Measurements from ENCODE around the gene ZNF496. TPM values are rescaled to one million over a fixed set of nuclear protein-coding genes. Genes with fewer than 3 reads are reported as not detected.
"Not testable (repeated sequence)": the region's sequence is repeated elsewhere in the genome, so short reads cannot be mapped to it uniquely, and the experiment has no call there.

ZNF496 gene
- total RNA-seq, 1 donor from 2014 or later, result 43.9 TPM

DNA sequence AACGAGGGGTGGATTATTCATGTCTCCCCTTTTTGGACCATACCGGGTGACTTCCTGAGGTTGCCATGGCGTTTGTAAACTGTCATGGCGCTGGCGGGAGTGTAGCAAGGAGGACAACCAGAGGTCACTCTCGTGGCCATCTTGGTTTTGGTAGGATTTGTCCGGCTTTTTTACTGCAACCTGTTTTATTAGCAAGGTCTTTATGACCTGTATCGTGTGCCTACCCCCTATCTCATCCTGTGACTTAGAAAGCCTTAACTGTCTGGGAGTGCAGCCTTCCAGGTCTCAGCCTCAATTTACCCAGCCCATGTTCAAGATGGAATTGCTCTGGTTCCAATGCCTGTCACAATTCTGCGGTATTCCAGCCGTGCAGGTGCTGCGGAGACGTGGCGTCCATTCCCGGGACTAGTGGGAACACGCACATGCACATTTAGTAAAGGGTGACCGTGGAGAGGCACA lies 40.2 kb upstream of the ZNF496 start:
- no peak for DNase-seq (ENCODE audit: low read depth)
- TF ChIP-seq, protein P1, sequence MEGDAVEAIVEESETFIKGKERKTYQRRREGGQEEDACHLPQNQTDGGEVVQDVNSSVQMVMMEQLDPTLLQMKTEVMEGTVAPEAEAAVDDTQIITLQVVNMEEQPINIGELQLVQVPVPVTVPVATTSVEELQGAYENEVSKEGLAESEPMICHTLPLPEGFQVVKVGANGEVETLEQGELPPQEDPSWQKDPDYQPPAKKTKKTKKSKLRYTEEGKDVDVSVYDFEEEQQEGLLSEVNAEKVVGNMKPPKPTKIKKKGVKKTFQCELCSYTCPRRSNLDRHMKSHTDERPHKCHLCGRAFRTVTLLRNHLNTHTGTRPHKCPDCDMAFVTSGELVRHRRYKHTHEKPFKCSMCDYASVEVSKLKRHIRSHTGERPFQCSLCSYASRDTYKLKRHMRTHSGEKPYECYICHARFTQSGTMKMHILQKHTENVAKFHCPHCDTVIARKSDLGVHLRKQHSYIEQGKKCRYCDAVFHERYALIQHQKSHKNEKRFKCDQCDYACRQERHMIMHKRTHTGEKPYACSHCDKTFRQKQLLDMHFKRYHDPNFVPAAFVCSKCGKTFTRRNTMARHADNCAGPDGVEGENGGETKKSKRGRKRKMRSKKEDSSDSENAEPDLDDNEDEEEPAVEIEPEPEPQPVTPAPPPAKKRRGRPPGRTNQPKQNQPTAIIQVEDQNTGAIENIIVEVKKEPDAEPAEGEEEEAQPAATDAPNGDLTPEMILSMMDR (conservative IDR thresholded peaks at IDR 0.05; ENCODE audit: low read depth, low read length), result no peak
- H3K4me3 ChIP-seq (ENCODE audit: low read depth, low read length), result no peak overlapping the region

DNA sequence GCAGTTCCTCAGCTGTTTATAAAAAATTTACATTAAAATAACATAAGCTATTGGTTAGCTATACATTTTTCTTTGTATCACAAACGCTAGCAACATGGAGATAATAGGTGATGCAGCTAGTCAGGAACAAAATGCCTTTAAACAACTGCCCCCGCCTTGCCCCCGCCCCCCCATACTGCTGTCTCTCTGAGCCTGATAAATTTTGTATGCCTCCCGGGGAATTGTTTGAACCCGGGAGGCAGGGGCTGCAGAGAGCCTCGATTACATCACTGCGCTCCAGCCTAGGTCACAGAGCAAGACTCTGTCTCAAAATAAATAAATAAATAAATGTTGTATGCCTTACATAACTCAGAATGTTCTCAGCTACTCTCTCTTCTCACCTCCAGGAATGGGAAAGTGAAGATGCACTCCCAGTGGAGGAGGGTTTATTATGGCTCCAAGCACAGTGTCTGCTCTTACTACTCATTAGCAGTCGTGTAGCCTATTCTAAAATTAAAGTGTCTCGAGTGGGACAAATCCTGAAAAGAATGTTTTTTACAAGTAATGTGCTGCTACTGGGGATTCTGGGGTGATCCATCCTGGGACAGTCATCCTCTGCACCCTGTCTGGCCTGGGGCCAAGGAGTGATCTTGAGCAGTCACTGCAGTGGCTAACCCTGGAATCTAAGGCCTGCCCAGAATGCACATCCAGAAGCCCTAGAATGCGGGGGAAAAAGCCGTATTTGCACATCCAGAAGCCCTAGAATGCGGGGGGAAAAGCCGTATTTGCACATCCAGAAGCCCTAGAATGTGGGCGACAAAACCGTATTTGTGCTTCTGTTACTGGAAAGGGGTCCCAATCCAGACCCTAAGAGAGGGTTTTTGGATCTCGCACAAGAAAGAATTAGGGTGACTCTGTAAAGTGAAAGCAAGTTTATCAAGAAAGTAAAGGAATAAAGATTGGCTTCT lies 39.4 kb upstream of the ZNF496 start:
- no peak for DNase-seq (ENCODE audit: low read depth)
- no peak overlapping the region for H3K4me3 ChIP-seq (ENCODE audit: low read depth, low read length)
- TF ChIP-seq, protein P1 (conservative IDR thresholded peaks at IDR 0.05; ENCODE audit: low read depth, low read length), result no peak

DNA sequence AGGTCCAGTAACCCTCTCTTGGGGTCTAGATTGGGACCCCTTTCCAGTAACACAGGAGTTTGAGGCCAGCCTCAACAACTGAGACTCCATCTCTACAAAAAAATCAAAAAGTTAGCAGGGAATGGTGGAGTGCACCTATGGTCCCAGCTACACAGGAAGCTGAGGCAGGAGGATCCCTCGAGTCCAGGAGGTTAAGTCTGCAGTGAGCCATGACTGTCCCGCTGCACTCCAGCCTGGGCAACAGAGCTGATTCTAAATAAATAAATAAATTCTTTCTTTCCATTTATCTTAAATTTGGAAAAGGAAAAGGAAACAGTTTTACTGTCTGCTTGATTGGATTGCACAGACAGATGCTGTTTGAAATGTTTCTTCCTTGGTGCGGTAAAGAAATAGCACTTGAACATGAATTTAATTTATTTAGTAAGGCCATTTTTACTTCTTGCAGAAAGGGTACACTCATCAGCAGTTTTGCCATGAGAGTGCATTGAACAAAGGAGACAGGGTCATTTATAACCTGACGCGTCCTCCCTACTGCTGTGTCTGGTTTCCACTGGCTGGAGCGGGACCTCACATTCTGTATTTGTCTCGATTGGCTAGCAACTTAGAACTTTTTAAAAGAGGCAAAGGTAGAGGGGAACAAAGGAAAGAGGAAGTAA lies 37.0 kb upstream of the ZNF496 start:
- DNase-seq (ENCODE audit: low read depth), result no peak
- no peak overlapping the region for H3K4me3 ChIP-seq (ENCODE audit: low read depth, low read length)
- TF ChIP-seq, protein P1 (conservative IDR thresholded peaks at IDR 0.05; ENCODE audit: low read depth, low read length), result no peak

DNA sequence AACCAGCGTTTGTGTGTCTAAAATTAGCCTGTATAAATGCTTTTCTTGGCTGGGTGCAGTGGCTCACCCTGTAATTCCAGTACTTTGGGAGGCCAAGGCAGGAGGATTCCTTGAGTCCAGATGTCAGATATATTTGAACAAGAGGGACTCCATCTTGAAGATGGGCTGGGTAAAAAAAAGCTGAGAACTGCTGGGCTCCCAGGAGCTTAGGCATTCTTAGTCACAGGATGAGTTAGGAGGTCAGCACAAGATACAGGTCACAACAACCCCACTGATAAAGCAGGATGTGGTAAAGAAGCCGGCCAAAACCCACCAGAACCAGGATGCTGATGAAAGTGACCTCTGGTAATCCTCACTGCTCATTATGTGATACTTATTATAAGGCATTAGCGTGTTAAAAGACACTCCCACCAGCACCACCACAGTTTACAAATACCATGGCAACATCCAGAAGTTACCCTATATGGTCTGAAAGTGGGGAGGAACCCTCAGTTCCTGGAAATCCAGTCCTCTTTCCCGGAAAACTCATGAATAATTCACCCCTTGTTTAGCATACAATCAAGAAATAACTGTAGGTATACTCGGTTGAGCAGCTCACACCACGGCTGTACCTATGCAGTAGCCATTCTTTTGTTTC lies 36.2 kb upstream of the ZNF496 start:
- TF ChIP-seq, protein P1 (conservative IDR thresholded peaks at IDR 0.05; ENCODE audit: low read depth, low read length), result no peak
- DNase-seq (ENCODE audit: low read depth), result no peak
- H3K4me3 ChIP-seq (ENCODE audit: low read depth, low read length), result no peak overlapping the region

DNA sequence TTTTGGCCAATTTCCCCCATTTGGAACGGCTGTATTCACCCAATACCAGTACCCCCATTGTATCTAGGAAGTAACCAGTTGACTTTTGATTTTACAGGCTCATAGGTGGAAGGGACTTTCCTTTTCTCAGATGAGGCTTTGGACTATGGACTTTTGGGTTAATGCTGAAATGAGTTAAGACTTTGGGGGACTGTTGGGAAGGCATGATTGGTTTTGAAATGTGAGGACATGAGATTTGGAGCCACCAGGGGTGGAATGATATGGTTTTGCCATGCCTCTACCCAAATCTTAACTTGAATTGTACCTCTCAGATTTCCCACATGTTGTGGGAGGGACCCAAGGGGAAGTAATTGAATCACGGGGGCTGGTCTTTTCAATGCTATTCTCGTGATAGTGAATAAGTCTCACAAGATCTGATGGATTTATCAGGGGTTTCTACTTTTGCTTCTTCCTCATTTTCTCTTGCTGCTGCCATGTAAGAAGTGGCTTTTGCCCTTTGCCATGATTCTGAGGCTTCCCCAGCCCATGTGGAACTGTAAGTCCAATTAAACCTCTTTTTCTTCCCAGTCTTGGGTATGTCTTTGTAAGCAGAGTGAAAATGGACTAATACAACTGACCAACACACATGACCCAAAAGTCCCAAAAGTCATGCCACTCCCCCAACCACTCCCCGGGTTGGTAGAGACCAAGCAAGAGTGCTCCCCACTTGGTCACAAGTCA lies 35.4 kb upstream of the ZNF496 start:
- H3K4me3 ChIP-seq (ENCODE audit: low read depth, low read length), result no peak overlapping the region
- no peak for DNase-seq (ENCODE audit: low read depth)
- TF ChIP-seq, protein P1 (conservative IDR thresholded peaks at IDR 0.05; ENCODE audit: low read depth, low read length), result no peak

DNA sequence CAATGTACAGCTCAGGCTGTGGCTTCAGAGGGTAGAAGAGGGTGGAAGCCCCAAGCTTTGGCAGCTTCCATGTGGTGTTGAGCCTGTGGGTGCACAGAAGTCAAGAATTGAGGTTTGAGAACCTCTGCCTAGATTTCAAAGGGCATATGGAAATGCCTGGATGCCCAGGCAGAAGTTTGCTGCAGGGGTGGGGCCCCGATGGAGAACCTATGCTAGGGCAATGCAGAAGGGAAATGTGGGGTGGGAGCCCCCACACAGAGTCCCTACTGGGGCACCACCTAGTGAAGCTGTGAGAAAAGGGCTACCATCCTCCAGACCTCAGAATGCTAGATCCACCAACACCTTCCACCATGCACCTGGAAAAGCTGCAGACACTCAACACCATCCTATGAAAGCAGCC lies 34.7 kb upstream of the ZNF496 start:
- not testable (repeated sequence) for DNase-seq (ENCODE audit: low read depth)

More for the DNA sequence above, 34.7 kb upstream of the ZNF496 start:
- H3K4me3 ChIP-seq (ENCODE audit: low read depth, low read length), result not testable (repeated sequence)
